Mesothelial cell of epicardium (in vitro differentiated cells): Measurements from ENCODE around the gene EXOC6. TPM values are rescaled to one million over a fixed set of nuclear protein-coding genes. Genes with fewer than 3 reads are reported as not detected.

ENCODE experiments used
- DNase-seq, 2 experiments: peaks; one replicate each; pipeline ENCODE4 v3.0.0; 2021; ENCODE audit warnings: low spot score in 2 of 2; ENCODE audit not compliant: unreplicated experiment in 2 of 2
- H3K27ac Mint-ChIP-seq: 2 replicates; pipeline ENCODE4 v1.8.0; 2021; ENCODE audit warnings: mixed read lengths
- H3K27me3 Mint-ChIP-seq: 2 replicates; pipeline ENCODE4 v1.8.0; 2021; ENCODE audit warnings: low read depth, mixed read lengths
- H3K36me3 Mint-ChIP-seq: 2 replicates; pipeline ENCODE4 v1.8.0; 2021; ENCODE audit warnings: mixed read lengths
- H3K4me1 Mint-ChIP-seq: 2 replicates; pipeline ENCODE4 v1.8.0; 2021; ENCODE audit warnings: mixed read lengths
- H3K4me3 Mint-ChIP-seq: 2 replicates; pipeline ENCODE4 v1.8.0; 2021; ENCODE audit warnings: mild to moderate bottlenecking, moderate library complexity, mixed read lengths
- H3K9me3 Mint-ChIP-seq: 2 replicates; pipeline ENCODE4 v1.8.0; 2021; ENCODE audit warnings: mixed read lengths
- total RNA-seq: library from RNA; stranded (reverse); gene quantifications from 3 replicates; pipeline ENCODE4 v1.2.1, GENCODE V29; 2021
- TF ChIP-seq, protein P1 (sequence below): fragments of 200-600 bp; sonication (generic); IDR thresholded peaks from one replicate; pipeline ENCODE4 v1.5.0; 2021; ENCODE audit warnings: antibody characterized with exemption; ENCODE audit not compliant: unreplicated experiment

Gene EXOC6
- total RNA-seq, 1 donor from 2014 or later = 11.6 TPM

DNA sequence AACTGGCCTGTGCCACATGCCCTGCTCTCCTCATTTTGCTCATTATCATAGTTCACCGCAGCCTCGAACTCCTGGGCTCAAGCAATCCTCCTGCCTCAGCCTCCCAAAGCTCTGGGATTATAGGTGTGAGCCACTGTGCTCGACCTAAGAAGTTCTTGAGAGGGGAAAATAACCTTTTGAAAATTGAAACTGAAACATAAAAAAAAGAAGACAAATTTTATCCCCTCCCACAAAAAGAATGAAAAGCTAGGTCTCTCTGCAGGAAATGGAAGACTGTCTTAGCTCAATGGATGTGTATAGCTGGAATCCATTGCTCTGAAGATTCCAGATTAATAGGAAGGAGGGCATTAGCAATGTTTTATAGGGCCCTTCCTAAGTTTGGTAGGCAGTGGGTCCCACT lies 2.0 kb upstream of the EXOC6 start:
- TF ChIP-seq, protein P1, sequence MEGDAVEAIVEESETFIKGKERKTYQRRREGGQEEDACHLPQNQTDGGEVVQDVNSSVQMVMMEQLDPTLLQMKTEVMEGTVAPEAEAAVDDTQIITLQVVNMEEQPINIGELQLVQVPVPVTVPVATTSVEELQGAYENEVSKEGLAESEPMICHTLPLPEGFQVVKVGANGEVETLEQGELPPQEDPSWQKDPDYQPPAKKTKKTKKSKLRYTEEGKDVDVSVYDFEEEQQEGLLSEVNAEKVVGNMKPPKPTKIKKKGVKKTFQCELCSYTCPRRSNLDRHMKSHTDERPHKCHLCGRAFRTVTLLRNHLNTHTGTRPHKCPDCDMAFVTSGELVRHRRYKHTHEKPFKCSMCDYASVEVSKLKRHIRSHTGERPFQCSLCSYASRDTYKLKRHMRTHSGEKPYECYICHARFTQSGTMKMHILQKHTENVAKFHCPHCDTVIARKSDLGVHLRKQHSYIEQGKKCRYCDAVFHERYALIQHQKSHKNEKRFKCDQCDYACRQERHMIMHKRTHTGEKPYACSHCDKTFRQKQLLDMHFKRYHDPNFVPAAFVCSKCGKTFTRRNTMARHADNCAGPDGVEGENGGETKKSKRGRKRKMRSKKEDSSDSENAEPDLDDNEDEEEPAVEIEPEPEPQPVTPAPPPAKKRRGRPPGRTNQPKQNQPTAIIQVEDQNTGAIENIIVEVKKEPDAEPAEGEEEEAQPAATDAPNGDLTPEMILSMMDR = no peak
- Mint-ChIP-seq H3K9me3 (no peaks in the 10 kb centered on the region), H3K36me3 (no peaks in the 10 kb centered on the region), H3K27me3 (no peaks in the 10 kb centered on the region), H3K4me1 (peaks cover 24% of the 10 kb centered on the region), H3K27ac (no peak overlapping the region), H3K4me3 (peak overlapping the region; percentile 46)
- no peak for DNase-seq

- H3K36me3 Mint-ChIP-seq = no peaks in the 10 kb centered on the region
- no peak overlapping the region for H3K27ac Mint-ChIP-seq
- no peaks in the 10 kb centered on the region for H3K9me3 Mint-ChIP-seq
- peaks cover 24% of the 10 kb centered on the region for H3K4me1 Mint-ChIP-seq
- no peaks in the 10 kb centered on the region for H3K27me3 Mint-ChIP-seq
- TF ChIP-seq, protein P1 = no peak
- no peak for DNase-seq
- peak overlapping the region; percentile 87 for H3K4me3 Mint-ChIP-seq
These were observed 1.5 kb upstream of the EXOC6 start for GRCh38 chr10:92846854-92847201.

DNA sequence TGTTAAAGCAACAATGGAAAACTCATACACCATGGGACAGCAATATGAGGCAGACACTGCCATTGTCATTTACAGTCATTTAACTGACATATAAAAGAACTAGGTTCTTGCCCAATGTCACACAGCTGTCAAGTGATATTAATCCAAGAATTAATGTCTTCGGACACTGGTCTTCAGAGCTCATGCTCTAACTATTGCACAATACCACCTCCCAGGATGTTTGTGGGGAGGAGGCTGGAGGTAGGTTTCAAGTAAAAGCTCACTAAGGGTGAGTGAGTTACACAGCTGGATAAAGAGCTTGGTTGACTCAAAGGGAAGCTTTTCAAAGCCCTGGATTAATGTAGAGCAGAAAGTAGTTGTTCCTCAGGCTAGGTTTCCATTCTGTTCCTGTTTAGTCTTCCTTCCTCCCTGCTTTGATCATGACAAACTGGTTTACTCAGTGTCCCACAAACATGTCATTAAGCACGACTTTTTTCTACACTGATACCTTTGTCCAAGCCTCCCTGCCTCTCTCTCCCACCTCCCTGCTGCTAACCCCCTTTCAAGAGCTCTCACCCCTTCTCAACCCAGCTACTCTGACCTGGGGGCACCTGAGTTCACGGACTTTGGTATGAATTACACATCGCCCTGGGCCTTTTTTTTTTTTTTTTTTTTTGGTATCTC lies 987 bp upstream of the EXOC6 start:
- DNase-seq = no peak
- peak overlapping the region; percentile 87 for H3K4me3 Mint-ChIP-seq

DNA sequence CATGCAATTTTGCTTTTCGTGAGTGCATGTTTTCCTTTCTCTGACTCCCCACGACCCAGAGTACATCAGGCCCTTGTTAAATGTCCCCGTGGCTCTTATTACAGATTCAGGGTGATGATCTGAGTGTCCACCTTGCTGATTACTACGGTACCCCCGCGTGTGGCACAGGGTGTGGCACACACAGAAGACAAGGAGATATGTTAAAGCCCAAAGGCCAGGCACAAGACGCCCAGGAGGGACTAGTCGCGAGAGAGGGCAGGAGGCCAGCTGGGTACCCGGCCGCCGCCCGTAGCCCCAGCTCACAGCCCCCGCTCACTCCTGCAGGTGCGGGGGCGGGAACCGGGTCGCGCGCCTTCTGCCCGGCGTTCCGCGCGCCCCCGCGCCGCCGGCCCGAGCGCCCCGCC lies 281 bp upstream of the EXOC6 start:
- Mint-ChIP-seq H3K4me1 (peaks cover 23% of the 10 kb centered on the region), H3K36me3 (no peaks in the 10 kb centered on the region), H3K9me3 (no peaks in the 10 kb centered on the region), H3K4me3 (peak overlapping the region; percentile 87), H3K27ac (peak overlapping the region; percentile 76), H3K27me3 (no peaks in the 10 kb centered on the region)
- TF ChIP-seq, protein P1 = no peak
- DNase-seq = no peak

More for the DNA sequence above, 987 bp upstream of the EXOC6 start:
- TF ChIP-seq, protein P1 = no peak
- peaks cover 24% of the 10 kb centered on the region for H3K4me1 Mint-ChIP-seq
- no peaks in the 10 kb centered on the region for H3K36me3 Mint-ChIP-seq
- no peaks in the 10 kb centered on the region for H3K9me3 Mint-ChIP-seq
- no peak overlapping the region for H3K27ac Mint-ChIP-seq
- H3K27me3 Mint-ChIP-seq = no peaks in the 10 kb centered on the region

DNA sequence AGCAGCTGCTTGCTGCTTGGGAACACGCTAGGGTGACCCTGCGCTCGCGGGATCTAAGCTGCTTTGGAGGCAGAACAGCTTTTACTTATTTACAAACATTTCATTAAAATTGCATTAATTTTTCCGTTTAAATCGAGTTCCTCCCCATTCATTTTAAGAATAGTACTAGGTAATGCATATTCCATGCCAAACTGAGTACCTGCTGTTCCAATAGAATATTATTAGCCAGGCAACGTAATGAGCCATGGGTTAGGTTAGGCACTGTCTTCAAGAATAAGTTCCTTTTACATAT lies 860 bp downstream of the EXOC6 start:
- H3K36me3 Mint-ChIP-seq = no peaks in the 10 kb centered on the region
- peak overlapping the region; percentile 78 for H3K4me3 Mint-ChIP-seq
- no peaks in the 10 kb centered on the region for H3K27me3 Mint-ChIP-seq
- no peaks in the 10 kb centered on the region for H3K9me3 Mint-ChIP-seq
- H3K27ac Mint-ChIP-seq = peak overlapping the region; percentile 69
- TF ChIP-seq, protein P1 = no peak
- H3K4me1 Mint-ChIP-seq = peaks cover 20% of the 10 kb centered on the region
- no peak for DNase-seq
